Breast epithelium (tissue), 3 donors: ENCODE measurements around the gene TTBK2.

Experiments
- POLR2A ChIP-seq: fragments of 450-650 bp; IDR thresholded peaks from one replicate; pipeline ENCODE4 v1.6.1; 2016; ENCODE audit warnings: antibody characterized with exemption, mild to moderate bottlenecking, moderate library complexity
- POLR2AphosphoS5 ChIP-seq, 3 donors: sonication (generic); formaldehyde crosslinking; IDR thresholded peaks; one replicate each; pipeline ENCODE4 v1.6.1; 2017; ENCODE audit warnings: antibody characterized with exemption in 3 of 3

DNA sequence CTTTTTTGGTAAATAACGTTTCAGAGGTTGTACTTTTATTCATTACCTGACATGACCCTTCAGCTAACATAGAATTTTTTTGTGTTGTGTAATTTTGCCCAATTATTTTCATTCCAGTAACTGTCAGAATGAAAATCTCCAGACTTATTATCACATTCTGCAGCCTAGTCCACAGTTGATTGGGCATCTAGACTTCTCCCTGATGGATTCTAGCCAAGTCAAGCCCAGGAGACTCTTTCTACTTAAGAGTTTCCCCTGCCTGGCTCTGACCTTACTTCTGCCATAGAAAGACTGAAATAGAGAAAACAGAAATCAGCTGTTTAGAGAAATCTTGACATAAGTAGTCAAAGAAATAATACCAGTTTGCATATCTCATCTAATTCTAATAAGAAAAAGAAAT, 100.8 kb downstream of the TTBK2 start:
- TF ChIP-seq POLR2AphosphoS5 (IDR thresholded peaks at IDR 0.05) (no peak), POLR2A (no peak)
